HG03378 (cell line): ENCODE results near the gene GORASP2.

ENCODE experiments used
- ATAC-seq: cut with Tn5 transposase; IDR thresholded peaks from one replicate; pipeline ENCODE4 v1.9.1; 2021; ENCODE audit warnings: mild to moderate bottlenecking, moderate library complexity; ENCODE audit not compliant: unreplicated experiment

Gene GORASP2

DNA sequence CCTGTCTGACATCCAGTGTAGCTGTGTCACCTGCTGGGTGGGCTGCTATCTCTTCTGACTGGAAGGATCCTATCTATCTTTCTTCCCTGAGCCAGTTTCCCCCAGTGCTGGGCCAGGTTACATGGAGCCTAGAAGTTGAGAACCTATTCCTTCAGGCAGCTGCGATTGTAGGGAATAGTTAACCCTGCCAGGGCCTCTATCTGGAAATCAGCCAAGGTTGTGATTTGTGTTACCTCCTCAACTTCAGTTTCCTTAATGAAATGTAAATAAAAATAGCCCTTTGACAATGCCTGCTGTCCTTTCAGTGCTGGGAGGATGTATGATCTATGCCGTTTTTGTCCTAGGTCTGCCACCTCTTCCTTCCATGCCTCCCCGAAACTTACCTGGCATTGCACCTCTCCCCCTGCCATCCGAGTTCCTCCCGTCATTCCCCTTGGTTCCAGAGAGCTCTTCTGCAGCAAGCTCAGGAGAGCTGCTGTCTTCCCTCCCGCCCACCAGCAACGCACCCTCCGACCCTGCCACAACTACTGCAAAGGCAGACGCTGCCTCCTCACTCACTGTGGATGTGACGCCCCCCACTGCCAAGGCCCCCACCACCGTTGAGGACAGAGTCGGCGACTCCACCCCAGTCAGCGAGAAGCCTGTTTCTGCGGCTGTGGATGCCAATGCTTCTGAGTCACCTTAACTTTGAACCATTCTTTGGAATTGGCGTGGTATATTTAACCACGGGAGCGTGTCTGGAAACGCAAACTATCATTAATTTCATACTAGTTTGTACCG lies 36.6 kb downstream of the GORASP2 start:
- ATAC-seq: no peak

DNA sequence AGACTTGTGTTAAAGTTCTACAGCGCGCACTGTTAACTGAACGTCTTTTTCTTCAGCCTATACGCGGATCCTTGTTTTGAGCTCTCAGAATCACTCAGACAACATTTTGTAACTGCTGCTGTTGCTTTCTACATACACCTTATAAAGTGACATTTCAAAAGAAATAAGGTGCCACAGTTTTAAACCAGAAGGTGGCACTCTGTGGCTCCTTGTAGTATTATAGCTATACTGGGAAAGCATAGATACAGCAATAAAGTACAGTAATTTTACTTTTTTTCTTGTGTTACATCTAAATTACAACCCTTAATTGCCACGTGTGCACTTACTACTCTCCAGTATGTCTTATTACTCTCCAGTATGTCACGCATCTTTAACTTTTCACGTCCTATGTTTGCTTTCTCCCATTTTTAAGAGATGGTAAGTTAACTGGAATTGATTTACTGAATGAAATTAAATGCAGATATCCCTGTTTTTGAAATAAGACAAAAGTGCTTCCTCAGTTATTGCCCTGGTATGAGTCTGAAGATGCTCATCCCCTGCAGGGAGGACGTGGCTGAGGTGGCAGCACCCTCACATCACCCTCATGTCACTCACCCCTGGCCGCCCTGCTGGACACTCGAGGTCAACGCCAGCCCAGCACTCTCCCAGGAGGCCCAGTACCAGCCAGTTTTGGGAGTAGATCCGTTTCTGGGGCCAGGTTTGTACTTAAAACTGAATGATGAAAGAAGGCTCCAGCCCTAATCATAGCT lies 37.8 kb downstream of the GORASP2 start:
- no peak for ATAC-seq

DNA sequence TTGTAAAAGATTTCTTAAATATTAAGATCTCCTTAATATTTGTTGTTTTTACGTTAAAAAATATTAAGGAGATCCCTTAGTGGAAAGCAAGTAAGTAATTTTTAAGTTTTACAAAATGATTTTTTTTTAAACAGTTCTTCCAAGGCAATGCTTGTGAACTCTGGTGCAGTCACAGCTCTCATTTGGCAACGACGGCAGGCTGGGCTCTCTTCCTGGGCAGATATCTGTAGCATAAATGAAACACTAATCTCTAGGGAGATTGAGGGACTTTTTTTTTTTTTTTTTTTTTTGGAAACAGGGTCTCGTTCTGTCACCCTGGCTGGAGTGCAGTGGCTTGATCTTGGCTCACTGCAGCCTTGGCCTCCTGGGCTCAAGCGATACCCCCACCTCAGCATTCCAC lies 38.5 kb downstream of the GORASP2 start:
- ATAC-seq: no peak

DNA sequence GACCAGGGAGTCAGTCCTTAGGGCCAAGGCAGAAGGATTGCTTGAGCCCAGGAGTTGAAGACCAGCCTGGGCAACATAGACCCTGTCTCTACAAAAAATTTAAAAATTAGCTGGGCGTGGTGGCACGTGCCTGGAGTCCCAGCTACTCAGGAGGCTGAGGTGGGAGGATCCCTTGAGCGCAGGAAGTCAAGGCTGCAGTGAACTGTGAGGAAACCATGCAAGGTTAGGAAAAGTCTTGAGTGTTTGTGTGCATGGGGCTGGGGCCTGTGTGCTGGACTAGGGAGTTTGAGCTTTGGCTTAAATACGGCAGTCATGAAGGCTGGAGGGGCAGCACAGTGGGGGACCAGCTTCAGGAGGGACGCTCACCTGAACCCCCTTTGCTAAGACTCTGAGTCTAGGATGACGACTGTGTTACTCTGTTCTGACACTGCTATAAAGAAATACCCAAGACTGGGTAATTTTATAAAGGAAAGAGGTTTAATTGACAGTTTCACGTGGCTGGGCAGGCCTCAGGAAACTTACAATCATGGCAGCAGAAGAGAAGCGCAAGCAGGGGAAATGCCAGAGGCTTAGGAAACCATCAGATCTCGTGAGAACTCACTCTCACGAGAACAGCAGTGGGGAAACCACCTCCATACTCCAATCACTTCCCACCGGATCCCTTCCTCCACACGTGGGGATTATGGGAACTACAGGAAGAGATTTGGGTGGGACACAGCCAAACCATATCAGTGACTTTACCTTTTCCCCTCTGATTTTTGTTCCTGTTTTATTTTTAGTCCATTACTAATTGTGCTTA lies 39.4 kb downstream of the GORASP2 start:
- no peak for ATAC-seq

DNA sequence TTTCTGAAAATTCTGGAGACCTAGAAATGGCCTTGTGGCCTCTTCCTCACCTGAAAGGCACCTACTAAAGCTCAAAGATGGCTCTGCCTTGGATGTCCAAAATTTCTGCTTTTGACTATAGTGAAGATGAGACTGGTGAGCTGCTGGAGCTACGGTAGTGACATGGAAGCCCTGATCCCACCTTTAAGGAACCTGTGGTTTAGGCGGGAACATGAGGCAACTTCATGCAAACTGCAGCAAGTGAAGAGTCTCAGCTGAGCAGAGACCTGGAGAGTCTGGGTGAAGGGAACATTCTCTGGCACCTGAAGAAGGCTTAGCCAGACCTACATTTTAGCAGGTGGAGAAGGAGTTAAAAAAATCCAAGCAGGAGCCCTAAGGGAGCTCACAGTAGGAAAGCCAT lies 40.0 kb downstream of the GORASP2 start:
- no peak for ATAC-seq

DNA sequence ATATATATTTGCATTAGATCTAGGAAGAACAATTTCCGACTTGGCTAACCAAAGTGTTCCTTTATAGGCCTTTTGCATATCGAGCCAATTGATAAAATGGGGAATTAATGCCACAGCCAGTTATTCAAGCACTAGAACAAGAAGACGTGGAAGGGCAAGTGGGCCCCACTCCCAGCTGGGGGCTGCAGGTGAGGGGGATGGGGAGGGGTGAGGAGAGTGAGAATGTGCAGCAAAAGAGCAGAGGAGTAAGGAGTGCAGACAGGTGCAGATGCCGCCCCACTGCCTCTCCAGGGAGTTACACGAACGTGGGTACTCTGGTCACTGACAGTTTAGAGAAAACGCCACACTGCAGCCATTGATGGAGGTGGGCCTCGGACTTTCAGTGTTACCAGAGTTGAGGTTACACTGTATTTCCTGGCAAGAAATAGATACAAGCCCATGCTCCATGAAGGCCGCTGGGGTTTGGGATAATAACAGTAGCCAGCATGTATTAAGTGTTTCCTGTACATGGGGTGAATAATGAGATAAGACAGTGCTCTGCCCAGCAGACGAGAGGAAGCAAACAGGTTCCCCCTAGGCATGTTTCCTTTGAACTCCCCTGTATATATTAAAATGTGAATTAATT lies 40.9 kb downstream of the GORASP2 start:
- ATAC-seq: no peak

DNA sequence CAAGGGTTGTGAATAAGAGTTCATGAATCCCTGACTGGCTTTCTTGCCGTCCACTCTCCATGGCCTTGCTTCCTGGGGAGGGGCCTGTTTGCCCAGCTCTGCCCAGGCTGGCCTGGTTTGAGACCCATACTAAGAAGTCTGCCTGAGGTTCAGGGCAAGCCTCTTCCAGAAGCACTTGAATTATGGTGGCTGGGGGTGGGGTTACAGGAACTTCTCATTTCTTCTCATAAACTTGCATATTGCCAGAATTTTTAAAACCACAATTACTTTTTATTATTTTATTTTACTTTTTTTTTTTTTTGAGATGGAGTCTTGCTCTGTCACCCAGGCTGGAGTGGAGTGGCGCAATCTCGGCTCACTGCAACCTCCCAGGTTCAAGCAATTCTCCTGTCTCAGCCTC lies 42.0 kb downstream of the GORASP2 start:
- no peak for ATAC-seq

DNA sequence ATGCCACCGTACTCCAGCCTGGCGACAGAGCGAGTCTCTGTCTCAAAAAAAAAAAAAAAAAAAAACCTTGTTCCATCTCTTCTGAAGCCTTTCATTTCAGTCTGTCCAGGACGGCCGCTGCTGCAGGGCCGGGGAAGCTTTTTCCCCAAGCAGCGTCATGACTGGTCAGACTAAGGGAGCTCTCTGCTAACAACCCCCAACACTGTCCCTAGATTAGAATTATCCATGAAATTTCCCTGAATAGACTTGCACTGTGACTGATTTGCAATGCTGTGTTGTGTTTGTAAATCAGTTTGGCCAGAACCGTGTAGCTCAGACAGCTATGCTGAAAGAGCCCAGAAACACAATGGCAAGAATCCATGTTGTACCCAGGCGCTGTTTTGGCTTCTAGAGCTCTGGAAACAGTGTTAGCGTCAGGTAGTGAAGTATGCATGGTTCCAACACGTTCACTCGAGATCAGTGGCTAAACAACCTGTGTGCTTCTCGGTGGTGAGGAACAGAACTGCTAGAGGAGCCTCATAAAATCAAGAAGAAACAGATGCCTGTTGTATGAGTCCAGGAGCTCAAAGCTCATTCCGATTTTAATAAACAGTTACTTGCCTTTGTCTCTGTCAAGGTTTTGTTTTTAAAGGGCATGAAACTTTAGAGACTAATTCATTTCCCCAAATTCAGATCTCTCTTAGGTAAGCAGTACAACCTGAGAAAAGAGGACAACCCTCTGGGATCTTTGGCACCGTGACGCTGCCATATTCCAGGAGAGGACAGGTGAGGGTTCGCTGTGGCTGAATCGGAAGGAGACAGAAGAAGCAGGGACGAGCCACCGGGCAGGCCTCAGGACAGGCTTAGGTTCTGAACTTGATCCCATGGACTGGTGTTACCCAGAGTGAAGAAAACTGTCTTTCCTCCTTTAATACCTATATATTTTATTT lies 43.5 kb downstream of the GORASP2 start:
- no peak for ATAC-seq

DNA sequence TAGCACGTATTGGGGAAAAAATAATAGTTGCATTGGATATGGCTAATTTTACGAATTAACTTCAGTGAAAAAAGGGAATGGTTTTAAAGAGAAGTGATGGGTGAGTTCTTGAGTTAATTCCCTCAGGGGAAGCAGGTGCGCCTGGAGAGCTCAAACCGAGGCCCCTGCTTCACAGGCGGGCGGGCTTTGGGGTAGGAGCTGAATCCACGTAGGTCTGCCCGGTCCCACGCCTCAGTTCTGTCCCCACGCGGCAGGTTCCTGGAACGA lies 44.1 kb downstream of the GORASP2 start:
- no peak for ATAC-seq

DNA sequence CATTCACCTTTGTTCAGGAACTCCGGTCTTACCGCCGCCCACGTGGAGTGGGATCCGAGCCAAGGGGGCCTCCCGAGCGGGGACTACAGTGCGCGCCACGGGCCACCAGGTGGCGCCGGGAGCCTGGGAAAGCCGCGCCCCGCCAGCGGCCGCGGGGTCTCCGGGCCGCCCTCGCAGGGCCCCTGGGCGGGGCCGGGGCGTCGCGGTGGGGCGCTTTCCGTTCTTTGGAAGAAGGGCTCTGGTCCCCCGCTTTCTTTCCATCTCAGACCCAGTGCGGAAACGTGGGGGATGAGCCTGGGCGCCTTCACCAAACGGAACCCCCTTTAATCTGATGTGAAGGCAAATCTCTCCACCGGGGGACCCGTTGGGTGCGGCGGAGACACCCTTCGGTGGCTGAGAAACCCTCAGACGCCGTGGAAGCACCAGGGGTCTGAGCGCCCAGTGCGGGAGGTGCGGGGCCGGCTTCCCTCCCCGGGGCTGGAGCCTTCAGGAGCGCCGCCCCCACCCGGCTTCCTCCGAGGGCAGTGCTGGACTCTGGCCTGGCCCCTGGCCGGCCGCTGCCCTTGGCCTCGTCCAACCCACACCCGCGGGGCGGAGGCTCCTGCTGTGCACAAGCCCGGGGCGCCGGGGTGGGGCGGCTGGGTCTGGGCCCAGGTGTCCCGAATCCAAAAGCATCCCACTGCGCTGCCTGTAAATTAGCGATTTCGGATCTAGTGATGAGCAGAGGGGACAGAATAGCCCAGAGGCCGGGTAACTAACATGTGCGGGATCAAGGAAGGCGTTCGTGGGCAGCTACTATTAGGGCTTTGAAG lies 44.6 kb downstream of the GORASP2 start:
- ATAC-seq: peak; percentile 83

DNA sequence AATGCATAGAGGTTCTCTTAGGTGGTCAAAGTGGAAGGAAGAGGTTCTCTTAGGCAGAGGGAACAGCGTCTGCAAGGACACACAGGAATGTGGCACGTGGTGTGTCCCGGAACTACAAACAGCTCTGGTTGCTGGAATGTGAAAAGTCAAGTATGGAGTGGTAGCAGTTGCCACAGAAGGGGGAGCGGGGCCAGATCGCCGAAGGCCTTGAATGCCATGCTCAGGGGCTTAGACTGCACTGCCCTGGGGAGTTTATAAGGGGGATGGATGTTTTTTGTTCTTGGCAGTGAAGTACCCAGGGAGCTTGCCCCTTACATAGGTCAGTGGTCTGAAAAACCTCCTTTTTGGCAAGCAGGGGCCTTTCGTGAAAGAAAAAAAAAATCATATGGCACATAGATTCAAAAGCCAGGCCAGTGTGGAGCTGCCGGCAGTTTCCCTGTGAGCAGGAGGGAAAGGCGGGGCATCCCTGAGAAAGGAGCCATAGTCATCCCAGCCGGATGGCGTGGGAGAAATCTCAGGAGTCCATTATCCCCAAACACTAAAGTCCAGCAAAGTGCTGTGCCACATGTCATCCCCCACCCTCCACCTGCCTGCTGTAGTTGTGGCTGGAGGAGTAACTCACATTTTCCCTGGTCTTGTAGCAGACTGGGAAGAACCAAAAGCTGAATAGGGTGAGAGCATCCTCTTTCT lies 45.4 kb downstream of the GORASP2 start:
- ATAC-seq: no peak

DNA sequence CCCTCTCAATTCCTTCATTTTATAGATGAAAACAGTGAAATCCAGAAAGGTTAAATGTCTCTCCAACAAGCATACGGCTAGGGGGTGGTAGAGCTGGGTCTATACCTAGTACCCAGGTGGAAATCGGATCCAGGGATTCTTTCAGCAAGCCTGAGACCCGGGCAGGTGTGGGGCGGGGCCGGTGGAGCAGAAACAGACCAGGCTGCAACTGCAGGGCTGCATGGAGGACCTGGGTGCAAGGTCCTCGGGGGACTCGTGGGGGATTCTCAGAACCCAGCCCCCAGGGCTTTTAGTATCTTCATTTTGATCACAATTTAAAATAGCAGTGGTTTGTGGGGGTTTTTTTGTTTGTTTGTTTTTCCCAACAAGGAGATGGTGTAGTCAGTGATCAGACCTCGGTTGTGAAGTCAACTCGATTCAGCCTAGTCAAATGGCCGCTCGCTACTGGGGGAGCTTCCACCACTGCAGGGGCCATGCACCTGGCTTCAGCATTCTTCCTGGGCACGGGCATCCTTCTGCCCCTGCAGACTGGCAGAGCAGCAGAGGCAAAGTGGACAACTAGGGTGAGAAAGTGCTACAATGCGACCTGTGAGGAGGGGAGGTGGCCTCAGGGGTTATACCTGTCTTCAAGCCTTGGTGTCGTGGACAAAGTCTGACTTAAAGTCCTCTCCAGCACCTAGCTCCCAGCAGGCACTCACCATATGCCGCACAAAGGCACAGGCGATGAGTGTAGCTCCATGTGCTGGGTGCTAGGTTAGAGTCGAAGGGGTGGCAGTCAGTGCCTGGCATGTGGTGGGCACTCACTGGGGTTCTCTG lies 46.3 kb downstream of the GORASP2 start:
- ATAC-seq: no peak

DNA sequence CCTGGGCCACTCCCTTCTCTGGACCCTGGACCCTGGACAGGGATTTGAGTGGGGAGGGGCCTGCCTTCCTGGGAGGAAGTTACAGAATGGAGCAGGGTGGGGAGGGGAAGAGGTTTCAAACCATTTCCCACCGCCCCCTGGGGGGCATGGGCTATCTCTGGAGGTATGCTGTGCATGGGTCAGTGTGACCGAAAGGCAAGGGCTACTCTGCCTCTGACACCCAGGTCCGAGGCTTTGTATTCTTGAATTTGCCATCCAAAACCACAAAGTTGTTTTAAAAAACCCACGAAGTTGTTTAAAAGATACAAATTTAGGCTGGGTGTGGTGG lies 46.9 kb downstream of the GORASP2 start:
- no peak for ATAC-seq

DNA sequence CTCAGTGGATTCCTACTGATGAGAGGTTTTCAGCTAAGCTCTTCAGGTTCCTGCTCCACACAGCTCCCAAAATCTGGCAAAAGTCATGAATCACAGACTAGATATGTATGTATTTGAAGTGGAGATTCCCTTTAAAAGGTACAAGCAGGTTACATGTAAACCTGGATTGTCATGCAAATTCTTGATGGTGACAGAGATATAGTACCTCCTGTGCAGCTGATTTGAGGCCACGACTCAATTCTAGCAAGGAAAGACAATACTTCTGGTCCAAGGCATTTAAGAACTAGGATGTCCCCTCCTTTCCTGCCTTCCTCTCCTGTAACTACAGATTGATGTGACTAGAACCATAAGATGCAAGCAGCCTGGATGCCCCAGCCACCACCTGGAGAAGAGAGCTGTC lies 55.0 kb downstream of the GORASP2 start:
- no peak for ATAC-seq

DNA sequence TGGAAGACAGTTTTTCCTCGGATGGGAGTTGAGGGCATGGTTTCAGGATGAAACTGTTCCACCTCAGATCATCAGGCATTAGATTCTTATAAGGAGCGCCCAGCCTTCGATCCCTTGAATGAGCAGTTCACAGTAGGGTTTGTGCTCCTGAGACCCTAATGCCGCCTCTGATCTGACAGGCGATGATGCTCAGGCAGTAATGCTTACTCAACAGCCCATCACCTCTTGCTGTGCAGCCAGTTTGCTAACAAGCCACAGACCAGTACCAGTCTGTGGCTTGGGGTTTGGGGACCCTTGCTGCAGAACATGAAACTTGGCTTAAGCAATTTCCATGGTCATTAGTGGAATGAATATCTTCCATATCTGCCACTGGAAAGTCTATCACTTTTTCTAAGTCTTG lies 56.4 kb downstream of the GORASP2 start:
- no peak for ATAC-seq

DNA sequence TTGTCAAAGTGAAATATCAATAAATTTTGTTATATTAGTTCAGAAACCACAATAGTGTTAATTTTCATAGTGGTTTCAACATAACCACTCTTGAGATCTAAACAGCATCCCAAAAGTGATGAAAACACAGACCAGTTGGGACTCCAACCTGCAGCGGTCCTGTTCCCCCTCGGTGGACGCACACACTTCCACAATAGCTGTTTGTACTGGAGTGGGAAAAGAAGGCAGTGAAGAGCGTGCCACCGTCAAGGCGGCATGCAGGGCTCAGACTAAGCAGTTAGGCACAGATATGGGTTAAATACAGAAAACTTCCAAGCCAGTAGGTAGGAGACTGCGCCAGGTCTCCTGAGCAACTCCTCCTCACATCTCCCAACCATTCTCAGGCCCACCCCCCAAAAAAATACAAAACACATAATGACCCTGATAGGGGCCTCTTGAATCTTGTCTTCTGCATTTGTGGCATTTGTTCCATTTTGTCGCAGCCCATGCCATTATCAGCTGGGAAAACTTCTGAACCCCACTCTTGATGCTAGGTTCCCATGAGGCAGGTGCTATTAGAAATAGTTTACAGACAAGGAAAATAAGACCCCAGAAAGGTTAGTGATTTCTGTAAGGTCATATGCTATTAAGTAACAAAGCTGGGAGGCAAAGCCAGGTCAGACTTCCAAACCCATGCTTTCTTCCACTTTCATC lies 57.7 kb downstream of the GORASP2 start:
- no peak for ATAC-seq

DNA sequence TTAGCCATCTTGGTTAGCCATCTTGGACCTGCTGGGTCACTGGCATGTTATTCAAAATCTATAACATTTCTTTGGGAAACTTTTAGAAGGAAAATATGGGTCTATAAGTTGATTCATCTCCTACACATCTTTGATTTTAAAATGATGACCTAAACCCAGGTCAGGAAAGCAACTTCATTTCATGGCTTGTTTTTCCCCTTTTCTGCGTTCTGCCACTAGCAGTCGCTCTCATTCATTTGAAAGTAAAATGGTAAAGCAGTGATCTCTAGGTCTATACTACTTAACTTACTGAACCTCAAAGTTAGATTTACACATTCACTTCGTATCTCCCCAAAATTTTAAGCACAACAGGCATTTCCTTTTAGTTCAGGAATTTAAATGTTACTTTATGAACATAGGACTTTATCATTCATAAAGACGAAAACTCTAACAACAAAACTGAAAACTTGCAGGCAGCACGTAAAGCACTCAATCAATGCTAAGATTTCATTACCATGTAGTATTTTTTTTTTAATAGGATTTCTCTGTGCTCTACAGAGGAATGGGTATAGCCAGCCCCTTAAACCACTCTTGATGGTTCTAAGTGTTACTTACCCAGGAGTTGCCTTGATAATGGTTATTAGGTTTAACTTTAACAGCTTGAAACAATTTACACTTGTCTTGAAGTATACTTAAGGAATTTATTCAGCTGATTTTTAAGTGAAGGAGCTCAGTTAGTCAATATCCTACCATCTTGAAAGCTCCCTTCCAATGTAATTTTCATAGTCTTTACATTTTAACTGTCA lies 62.5 kb downstream of the GORASP2 start:
- no peak for ATAC-seq
